ENCODE results near the gene C1orf105.
"Not testable (repeated sequence)": the region's sequence is repeated elsewhere in the genome, so short reads cannot be mapped to it uniquely, and the experiment has no call there.

Gene C1orf105

DNA sequence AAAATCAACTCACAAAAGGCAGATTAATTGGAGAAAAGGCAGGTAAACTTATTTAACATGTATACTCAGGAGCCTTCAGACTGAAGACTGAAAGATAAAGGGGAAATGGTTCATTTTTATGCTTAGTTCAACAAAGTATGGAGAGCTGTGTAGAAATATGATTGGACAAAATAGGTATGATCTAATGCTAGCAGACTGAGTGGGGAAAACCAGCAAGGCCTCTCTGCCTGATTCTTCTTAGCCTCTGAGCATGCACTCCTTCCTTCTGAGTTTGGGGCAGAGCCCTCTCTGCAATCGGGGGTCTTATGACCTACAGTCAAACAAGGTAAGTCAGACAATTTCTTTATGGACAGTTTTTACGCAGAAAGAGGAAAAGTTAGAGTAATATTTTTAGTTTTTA, 73.7 kb downstream of the C1orf105 start:
- FAIRE-seq: no peak

DNA sequence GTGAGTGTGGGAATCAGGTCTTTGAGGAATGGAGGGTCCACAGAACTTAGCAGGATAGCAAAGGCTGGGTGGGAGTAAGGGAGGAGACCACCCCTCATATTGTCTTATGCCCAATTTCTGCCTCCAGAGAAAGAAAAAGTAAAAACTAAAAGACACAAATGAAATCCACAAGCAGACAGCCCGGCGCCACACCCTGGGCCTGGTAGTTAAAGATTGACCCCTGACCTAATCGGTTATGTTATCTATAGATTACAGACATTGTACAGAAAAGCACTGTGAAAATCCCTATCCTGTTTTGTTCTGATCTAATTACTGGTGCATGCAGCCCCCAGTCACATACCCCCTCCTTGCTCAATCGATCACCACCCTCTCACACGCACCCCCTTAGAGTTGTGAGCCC, 75.6 kb downstream of the C1orf105 start:
- FAIRE-seq: not testable (repeated sequence)

DNA sequence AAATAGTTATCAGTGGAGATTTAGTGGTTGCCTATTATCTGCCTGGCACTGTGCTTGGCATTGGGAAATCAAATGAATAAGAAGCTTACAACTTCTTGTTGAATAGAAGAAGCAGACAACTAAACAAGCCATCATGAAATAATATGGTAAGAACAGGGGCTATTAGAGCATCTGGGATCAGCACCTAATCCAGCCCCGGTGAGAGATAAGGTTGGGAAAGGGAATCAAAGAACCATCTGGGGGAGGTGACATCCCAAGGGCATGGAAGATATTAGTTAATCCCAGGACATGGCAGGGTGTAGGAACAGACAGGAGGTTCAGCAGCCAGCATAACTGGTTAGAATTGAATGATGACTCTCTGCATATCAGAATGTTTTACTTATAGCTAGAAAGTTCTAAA, 76.2 kb downstream of the C1orf105 start:
- no peak for FAIRE-seq

DNA sequence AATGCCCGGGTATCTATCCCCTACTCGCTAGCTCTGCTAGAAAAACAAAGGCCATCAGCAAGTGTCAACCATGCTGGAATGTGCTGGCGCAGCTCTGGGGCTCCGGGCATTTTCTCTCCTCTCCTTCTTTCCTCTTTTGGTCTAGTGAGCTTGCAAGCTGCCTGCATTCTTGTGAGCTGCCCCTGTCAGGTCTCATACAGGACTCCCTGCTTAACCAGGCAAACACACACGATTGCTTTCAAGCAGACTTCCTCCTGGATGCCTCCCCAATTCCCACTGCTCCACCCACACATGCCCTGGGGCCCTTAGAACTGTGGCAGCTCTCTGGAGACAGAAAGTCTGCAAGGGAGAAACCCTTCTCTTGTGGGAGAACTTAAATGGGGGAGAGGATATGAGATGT, 76.7 kb downstream of the C1orf105 start:
- FAIRE-seq: no peak

DNA sequence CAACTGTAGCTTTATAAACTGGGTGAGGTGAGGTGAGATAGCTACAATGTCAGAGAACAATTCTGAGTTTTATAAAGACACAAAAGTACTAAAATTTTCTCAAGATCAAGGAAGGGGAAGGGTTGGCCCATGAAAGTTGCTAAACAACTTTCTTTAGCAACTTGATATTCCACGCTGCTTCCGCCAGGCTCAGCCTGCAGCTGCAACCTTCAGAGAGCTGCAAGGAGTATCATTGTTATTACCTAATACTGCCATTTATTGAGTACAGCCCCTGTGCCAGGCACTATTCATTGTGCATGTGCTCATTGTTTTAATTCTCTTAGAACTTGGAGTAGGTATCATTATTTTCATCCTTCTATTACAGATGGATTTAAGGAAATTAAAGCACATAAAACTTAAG, 78.4 kb downstream of the C1orf105 start:
- no peak for FAIRE-seq

DNA sequence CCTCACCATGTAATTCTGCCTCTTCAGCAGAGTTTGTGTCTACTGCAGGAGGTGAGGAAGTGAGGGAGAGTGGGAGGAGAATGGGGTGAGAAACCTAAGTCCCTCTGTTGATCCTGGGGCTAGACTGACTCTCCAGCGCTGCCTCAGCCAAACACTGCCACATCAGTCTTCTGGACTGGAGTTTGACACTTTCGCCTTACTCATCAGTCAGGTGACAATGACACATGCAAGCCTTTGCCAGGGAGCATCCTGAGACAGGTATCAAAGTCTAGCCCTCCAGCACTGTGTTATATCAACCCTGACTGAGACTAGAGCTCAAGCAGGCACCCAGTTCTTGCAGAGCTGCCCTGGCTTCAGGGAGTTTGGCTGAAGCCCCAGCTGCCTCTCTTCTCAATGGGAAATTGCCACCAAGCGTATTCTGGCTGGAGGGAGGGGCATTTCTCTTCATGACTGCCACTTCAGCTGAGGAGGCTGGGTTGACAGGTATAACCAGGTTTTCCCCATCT, 79.2 kb downstream of the C1orf105 start:
- FAIRE-seq: no peak

DNA sequence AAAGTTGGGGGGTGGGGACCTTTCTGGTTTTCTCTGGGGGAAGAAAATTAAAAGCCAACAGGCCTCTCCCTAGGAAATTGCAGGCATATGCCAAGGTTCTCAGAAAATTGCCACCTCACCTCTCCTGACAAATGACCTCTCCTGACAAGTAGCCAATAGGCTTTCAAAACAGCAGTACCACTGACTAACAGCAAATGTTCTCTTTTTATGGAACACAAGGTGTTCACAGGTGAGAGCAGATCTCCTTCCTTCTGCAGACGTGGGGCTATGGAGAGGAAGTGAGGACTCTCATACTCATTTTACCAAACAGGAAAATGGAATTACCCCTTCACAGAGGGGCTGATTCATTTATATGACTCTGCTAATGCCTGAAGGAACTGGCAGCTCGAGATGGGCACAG, 79.7 kb downstream of the C1orf105 start:
- no peak for FAIRE-seq

DNA sequence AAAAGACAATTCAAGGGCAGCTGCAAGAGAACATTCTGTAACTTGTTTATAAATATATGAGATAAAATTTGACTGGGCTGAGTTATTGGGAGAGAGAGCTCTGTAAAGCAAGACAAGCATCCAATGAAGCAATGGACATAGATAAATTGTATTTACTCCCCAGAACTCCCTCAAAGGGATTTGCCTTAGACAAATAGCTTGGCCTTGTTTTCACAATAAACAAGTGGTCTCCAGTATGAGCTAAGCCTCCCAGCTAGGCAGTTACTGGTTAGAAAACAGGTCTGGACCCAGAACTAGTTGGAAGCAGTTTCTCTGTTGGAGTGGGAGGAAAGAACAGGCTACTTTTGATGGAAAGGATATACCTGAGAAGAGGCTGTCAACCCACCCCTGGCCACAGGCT, 87.3 kb downstream of the C1orf105 start:
- FAIRE-seq: no peak

DNA sequence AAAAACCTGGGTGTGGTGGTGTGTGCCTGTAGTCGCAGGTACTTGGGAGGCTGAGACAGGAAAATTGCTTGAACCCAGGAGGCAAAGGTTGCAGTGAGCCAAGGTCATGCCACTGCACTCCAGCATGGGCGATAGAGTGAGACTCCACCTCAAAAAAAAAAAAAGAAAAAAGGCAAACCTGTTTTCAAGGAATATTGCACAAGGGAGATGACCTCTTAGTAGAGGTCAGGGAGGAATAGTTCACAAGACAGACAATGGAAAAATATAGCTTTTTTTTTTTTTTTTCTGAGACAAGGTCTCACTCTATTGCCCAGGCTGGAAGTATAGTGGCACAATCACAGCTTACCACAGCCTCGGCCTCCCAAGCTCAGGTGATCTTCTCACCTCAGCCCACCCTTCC, 90.0 kb downstream of the C1orf105 start:
- FAIRE-seq: no peak

DNA sequence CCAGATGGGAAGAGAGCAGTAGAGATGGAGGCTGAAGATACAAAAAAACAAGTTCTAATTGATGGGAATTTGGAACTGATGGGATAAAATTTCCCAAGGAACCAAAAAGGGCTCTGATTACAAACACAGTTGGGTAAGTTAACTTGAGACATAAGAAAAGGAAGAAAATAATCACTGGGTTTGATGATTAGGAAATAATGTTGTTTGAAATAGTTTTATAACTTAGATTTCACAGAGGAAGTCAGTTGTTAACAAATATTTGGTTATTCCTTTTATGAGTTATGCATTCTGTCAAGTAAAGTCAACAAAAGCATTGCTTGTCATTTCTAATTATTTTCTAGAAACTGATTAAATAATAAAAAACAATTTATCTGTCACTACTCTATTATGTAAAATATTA, 92.1 kb downstream of the C1orf105 start:
- FAIRE-seq: no peak

DNA sequence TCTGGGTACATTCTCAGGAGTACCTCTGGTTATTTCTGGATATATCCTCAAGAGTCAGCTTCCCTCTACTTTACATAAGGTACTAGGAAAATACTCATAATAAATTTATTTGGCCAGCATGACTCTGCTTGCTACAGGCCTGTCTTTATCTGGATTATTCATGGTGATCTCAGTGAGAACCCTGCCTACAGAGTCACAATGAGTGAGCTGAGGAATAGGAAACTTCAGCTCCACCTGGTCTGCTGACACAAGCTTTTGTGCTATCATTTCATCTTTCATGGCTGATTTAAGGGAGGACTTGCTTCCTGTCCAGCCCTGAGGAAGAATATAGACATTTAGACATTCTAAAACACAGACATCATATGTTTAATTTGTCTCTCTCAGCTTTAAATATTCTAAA, 93.0 kb downstream of the C1orf105 start:
- no peak for FAIRE-seq

DNA sequence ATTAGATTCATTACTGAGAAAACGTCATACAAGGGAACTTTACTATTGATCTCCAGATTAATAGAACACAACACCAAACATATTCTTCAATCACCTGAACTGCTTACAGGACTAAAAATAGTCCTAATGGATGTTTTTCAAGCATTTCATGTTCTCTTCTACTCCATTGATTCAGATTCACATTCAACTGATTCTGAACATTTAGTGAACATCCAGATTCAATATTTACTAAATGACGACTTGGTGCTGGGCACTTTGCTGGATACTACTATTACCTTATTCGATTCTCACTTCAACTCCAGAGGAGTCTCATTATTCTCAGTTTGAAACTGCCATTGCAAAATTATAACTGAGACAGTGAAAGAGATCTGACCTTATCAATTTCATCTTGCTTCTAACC, 93.6 kb downstream of the C1orf105 start:
- no peak for FAIRE-seq

DNA sequence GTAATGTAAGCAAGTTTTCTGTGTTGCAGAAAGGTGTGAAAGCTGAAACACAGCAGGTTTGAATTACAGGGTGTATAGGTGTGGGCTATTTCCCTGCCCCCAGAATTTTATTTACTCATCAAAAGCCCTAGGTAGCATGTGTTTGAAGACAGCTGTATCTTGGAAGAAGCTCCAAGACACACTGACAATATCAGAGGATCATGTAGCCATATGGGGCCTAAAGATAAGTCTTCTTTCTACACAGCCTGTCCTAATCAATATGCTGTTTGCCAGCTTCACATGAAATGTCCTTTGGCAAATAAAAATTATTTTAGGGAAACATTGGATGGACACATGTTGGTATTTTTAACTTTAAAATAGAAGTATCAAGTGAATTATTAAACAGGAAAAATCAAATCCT, 95.0 kb downstream of the C1orf105 start:
- FAIRE-seq: no peak

DNA sequence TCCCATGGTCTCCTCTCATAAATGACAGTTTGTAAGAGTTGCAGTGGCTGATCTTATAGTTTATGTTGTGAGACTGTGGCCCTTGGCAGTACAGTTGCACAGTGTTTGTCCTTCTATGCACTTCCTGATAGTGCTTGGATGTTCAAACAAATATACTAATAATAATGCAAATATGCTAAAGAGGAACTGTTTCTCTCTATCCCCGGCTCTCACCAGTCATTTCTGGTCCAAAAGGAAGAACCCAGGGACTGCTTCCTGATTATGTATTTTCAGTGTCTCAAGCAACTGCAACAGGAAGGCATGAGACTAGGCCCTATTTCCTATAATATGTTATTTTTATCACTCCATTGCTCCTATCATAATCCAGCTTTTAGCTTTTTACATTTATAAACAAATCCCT, 95.4 kb downstream of the C1orf105 start:
- FAIRE-seq: no peak

DNA sequence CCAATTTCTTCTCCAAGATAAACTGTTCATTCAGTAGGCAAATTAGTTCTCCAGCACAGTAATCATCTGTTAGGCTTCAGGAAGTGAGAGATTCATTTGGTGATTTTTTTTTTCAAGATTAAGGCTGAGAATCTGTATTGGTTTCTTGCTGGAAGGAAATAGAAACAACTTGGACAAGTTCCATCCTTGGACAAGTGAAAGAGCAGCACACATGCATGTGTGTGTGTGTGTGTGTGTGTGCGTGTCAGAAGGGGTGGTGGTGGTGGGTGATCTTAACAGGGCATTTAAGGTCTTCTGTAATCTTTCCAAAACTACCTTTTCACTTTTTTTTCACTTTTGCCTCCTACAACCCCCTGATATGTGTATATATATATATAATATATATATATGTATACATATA, 96.6 kb downstream of the C1orf105 start:
- no peak for FAIRE-seq

DNA sequence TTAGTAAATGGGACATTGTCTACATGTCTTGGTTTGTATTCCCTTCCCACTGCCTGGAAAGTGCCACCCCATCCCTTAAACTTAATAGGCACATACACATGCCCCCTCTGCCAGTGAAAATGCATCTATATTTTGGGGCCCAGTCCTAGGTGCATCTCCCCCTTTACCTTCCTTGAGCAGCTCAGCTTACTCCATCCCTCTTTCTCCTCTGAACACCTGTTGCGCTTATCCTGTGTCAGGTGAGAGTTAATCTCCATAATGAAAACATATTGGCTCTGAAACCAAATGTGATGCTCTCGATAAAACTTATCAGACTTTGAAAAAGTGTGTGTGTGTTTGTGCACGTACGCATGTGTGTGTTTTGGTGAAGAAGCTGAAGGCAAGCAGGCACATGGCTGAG, 97.1 kb downstream of the C1orf105 start:
- FAIRE-seq: no peak

All from endometrium (tissue), 2 donors.